ENCODE measurements around the gene CAP2. TPM values are rescaled to one million over a fixed set of nuclear protein-coding genes. Genes with fewer than 3 reads are reported as not detected.

CAP2 gene
- total RNA-seq, 1 donor from 2014 or later, result 15.5 TPM

DNA sequence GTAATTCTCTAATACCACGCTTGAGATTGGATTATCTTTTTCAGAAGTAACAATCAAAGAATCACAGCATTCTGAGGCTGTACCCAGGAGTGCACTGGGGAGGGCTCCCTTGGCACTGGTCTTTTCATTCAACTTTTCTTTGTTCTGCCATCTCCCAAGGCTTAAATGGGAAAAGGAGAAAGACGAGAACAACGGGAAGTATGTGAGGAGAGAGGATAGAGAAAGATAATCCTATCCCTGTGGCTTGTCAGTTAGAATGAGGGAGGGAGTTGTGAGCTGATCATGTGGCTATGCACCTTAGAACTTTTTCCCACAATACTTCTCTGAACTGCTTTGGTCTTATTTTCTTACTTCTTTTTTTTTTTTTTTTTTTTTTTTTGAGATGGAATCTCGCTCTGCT, 83.1 kb downstream of the CAP2 start:
- no peaks in the 10 kb centered on the region for H3K9me3 Mint-ChIP-seq (ENCODE audit: low read depth)
- H3K27me3 Mint-ChIP-seq, result no peaks in the 10 kb centered on the region
- H3K36me3 Mint-ChIP-seq (ENCODE audit: insufficient read depth), result peaks cover 1% of the 10 kb centered on the region
- H3K27ac Mint-ChIP-seq, result no peak overlapping the region
- DNase-seq (ENCODE audit: low spot score, unreplicated experiment), result no peak
- H3K4me1 Mint-ChIP-seq (ENCODE audit: low read depth), result peaks cover 19% of the 10 kb centered on the region
- no peak overlapping the region for H3K4me3 Mint-ChIP-seq (ENCODE audit: low read depth)
- TF ChIP-seq, protein P1, sequence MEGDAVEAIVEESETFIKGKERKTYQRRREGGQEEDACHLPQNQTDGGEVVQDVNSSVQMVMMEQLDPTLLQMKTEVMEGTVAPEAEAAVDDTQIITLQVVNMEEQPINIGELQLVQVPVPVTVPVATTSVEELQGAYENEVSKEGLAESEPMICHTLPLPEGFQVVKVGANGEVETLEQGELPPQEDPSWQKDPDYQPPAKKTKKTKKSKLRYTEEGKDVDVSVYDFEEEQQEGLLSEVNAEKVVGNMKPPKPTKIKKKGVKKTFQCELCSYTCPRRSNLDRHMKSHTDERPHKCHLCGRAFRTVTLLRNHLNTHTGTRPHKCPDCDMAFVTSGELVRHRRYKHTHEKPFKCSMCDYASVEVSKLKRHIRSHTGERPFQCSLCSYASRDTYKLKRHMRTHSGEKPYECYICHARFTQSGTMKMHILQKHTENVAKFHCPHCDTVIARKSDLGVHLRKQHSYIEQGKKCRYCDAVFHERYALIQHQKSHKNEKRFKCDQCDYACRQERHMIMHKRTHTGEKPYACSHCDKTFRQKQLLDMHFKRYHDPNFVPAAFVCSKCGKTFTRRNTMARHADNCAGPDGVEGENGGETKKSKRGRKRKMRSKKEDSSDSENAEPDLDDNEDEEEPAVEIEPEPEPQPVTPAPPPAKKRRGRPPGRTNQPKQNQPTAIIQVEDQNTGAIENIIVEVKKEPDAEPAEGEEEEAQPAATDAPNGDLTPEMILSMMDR (IDR thresholded peaks at IDR 0.05; ENCODE audit: unreplicated experiment), result no peak

DNA sequence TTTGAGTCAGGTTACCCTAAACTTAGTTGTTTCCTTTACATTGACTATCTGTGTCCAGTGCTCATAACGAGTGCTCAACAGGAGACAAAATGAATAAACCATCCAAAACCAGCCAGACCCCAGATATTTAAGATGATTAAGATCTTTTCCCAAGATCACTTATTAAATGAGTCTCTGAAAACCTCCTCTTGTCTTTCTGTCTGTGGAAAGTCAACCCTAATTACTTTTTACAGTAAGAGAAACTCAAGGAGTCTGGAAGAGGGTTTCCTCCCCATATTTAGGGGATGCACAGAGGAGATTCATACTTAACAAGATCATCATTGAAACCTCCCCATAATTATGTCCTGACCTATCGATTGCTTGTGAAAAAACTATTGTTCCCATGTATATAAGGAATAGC, 84.0 kb downstream of the CAP2 start:
- Mint-ChIP-seq H3K4me1 (ENCODE audit: low read depth) (peaks cover 18% of the 10 kb centered on the region), H3K27ac (no peak overlapping the region), H3K4me3 (ENCODE audit: low read depth) (no peak overlapping the region), H3K27me3 (no peaks in the 10 kb centered on the region), H3K9me3 (ENCODE audit: low read depth) (no peaks in the 10 kb centered on the region), H3K36me3 (ENCODE audit: insufficient read depth) (peaks cover 3% of the 10 kb centered on the region)
- TF ChIP-seq, protein P1 (IDR thresholded peaks at IDR 0.05; ENCODE audit: unreplicated experiment), result no peak
- no peak for DNase-seq (ENCODE audit: low spot score, unreplicated experiment)

DNA sequence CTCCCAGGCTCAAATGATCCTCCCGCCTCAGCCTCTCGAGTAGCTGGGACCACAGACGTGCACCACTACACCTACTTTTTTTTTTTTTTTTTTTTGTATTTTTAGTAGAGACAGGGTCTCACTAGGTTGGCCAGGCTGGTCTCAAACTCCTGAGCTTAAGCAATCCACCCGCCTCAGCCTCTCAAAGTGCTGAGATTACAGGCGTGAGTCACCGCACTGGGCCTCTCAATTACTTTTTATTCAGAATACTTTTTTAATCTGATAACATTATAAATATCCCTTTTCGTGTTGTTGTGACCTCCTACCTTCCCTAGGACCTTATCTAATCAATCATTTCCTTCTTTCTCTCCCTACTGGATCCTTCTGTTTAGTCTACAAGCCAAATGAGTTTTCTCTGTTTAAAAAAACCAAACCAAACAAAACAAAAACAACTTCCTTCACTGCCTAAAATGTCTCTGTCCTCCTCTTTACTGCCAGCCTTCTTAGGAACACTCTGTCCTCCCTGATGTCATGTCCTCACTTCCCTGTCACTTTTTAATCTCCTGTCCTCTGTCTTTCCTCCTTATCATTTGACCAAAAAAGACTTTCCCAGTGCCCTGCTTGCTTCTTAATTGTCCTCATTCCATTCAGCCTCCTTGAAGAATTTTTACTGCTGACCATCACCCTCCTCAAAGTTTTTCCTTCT, 85.0 kb downstream of the CAP2 start:
- Mint-ChIP-seq H3K27ac (no peak overlapping the region), H3K4me3 (ENCODE audit: low read depth) (no peak overlapping the region), H3K36me3 (ENCODE audit: insufficient read depth) (peaks cover 8% of the 10 kb centered on the region), H3K27me3 (no peaks in the 10 kb centered on the region), H3K9me3 (ENCODE audit: low read depth) (no peaks in the 10 kb centered on the region), H3K4me1 (ENCODE audit: low read depth) (peaks cover 8% of the 10 kb centered on the region)
- no peak for DNase-seq (ENCODE audit: low spot score, unreplicated experiment)
- TF ChIP-seq, protein P1 (IDR thresholded peaks at IDR 0.05; ENCODE audit: unreplicated experiment), result no peak

DNA sequence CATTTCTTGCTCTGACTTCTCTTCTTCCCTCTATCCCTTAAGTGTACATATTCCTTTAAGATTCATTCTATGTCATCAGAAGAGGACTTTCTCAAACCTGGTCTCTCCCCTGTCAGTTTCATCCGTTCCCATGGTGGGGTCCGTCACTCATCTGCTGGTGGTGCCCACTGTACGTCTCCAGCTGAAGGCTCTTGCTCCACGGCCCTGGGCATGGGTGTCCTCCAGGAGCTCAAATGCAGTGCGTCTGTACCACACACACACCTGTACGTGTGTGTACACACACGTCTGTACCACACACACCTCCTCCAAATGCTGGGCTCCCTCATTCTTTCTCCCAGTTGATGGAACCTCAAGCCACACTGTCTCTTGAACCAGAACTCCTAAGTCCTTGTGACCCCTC, 85.6 kb downstream of the CAP2 start:
- H3K27ac Mint-ChIP-seq, result no peak overlapping the region
- DNase-seq (ENCODE audit: low spot score, unreplicated experiment), result no peak
- peaks cover 4% of the 10 kb centered on the region for H3K4me1 Mint-ChIP-seq (ENCODE audit: low read depth)
- peaks cover 8% of the 10 kb centered on the region for H3K36me3 Mint-ChIP-seq (ENCODE audit: insufficient read depth)
- no peaks in the 10 kb centered on the region for H3K27me3 Mint-ChIP-seq
- no peaks in the 10 kb centered on the region for H3K9me3 Mint-ChIP-seq (ENCODE audit: low read depth)
- TF ChIP-seq, protein P1 (IDR thresholded peaks at IDR 0.05; ENCODE audit: unreplicated experiment), result no peak
- no peak overlapping the region for H3K4me3 Mint-ChIP-seq (ENCODE audit: low read depth)

DNA sequence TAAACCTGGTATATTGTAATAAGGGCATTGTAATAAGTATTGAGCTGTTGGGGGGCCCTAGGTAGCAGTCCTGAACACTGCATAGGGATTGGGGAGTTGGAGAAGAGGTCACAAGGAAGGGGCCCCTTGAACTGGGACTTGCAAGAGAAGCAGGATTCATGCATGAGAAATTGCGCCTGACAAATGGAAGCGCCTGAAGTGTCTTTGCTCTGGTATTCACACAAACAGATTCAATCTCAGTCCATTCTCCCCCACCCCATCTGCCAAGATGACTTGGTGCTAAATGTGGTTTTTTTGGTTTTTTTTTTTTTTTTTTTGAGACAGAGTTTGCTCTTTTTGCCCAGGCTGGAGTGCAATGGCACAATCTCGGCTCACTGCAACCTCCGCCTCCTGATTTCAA, 87.1 kb downstream of the CAP2 start:
- Mint-ChIP-seq H3K27me3 (no peaks in the 10 kb centered on the region), H3K4me1 (ENCODE audit: low read depth) (peaks cover 4% of the 10 kb centered on the region), H3K27ac (no peak overlapping the region), H3K4me3 (ENCODE audit: low read depth) (no peak overlapping the region), H3K9me3 (ENCODE audit: low read depth) (no peaks in the 10 kb centered on the region), H3K36me3 (ENCODE audit: insufficient read depth) (peaks cover 8% of the 10 kb centered on the region)
- TF ChIP-seq, protein P1 (IDR thresholded peaks at IDR 0.05; ENCODE audit: unreplicated experiment), result no peak
- DNase-seq (ENCODE audit: low spot score, unreplicated experiment), result no peak
